ENCODE measurements around the gene PRIM2.
A peak's percentile ranks its signal among the peaks of the same experiment; 100 is the strongest.
"Not testable (repeated sequence)": the region's sequence is repeated elsewhere in the genome, so short reads cannot be mapped to it uniquely, and the experiment has no call there.

PRIM2 gene

GRCh38 chr6:57505251-57505650, 187.8 kb downstream of the PRIM2 start:
- DNase-seq (ENCODE audit: low spot score), result not testable (repeated sequence)

DNA sequence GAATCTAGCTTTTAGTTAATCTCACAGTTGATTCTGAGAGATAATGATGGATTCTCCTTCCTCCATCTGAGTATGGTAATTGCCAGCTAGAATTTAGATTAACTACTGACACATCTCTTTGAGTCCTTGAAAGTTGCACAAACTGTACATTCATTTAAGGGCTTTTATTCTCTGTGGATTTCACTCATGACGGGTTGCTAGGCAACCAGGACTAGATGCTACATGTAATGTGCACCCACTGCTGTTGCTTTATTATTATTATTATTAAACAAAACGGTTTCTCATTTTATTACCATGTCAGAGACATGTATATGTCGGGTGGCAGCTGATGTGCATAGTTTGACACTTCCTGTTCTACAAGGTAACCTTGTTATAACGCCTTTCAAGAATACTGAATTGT, 193.0 kb downstream of the PRIM2 start:
- DNase-seq (ENCODE audit: low spot score), result not testable (repeated sequence)

GRCh38 chr6:57515171-57515570, 197.7 kb downstream of the PRIM2 start:
- not testable (repeated sequence) for DNase-seq (ENCODE audit: low spot score)

DNA sequence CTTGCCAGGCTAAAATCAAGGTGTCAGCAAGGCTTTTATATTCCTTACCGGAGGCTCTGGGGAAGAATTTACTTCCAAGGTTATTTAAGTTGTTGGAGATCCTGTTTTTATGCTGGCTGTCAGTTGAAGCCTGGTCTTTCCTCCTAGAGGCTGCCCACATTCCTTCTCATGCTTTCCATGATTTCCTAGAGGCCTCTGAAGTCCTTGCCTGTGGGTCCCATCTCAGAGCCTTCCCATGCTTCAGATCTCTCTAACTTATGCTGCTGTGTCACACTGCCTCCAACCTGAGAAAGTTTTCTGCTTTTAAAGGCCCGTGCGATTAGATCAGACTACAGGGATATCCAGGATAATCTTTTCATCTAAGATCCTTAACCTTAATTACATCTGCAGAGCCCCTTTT, 198.4 kb downstream of the PRIM2 start:
- not testable (repeated sequence) for DNase-seq (ENCODE audit: low spot score)

- DNase-seq (ENCODE audit: low spot score), result not testable (repeated sequence)
Observed at GRCh38 chr6:57516776-57517175, 199.3 kb downstream of the PRIM2 start.

- not testable (repeated sequence) for DNase-seq (ENCODE audit: low spot score)
Observed at GRCh38 chr6:57519198-57519597, 201.8 kb downstream of the PRIM2 start.

DNA sequence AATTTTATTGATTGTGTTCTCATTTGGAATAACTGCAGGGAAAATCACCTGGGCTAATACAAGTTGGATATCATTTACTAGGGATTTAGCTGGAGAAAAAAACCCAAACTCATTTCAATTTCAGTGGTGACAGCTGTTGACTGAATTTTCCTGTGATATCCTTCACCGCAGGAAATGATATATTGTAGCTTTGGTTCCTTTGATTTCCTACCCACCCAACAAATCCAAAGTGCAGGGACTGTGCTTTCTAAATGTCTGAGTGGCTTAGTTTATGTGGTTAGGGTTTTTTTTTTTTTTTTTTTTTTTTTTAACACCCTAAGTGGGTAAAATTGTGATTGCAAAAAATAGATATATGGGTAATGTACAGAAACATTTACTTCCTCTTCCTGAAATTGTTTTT, 203.7 kb downstream of the PRIM2 start:
- DNase-seq (ENCODE audit: low spot score), result not testable (repeated sequence)

DNA sequence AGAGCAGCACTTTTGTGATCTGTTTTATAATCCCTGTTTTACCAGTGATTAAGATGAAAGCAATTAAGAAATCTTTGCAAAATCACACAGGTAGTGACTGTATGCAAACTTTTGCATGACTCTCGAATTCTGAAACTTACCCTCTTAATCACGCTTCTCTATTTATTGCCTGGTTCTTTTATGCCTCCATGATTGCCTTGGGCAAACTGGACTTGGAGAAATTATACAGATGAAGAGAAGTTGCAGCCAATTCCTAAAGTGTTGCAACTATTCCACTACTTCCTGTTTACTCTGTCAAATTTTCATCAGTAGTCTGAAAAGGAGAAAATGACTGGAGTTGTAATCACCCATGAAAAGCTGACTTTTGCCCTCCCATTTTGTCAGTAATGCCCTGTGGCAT, 205.8 kb downstream of the PRIM2 start:
- not testable (repeated sequence) for DNase-seq (ENCODE audit: low spot score)

DNA sequence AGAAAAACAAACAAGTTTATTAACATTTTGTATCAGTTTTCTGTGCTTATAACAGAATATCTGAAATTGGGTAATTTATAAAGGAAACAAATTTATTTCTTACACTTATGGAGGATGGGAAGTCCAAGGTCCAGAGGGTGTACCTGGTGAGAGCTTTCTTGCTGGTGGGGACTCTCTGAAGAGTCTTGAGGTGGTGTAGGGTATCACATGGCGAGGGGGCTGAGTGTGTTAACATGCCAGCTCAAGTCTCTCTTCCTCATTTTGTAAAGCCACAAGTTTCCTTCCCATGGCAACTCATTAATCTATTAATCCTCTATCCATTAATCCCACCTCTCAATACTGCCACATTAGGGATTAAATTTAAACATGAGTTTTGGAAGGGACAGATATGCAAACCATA, 212.3 kb downstream of the PRIM2 start:
- DNase-seq (ENCODE audit: low spot score), result not testable (repeated sequence)

- DNase-seq (ENCODE audit: low spot score), result not testable (repeated sequence)
Observed at GRCh38 chr6:57532660-57533059, 215.2 kb downstream of the PRIM2 start.

DNA sequence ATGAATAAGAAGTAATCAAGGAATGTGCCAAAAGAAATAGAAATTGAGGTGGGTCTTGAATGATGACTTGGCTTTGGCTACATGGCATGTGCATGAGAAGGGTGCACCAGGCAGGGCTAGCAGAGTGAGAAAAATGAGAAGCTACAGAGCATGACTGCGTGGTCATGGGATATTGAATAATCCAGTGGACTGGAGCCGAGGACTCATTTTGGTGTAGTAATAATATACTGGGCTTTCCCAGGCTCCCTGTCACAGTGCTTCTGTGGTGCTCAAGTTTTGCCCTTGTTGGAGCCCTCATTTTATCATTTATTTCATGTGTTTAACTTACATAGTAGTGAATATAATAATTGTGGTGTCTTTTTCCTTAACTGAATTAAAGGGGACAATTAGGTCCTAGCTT, 217.7 kb downstream of the PRIM2 start:
- DNase-seq (ENCODE audit: low spot score), result not testable (repeated sequence)

DNA sequence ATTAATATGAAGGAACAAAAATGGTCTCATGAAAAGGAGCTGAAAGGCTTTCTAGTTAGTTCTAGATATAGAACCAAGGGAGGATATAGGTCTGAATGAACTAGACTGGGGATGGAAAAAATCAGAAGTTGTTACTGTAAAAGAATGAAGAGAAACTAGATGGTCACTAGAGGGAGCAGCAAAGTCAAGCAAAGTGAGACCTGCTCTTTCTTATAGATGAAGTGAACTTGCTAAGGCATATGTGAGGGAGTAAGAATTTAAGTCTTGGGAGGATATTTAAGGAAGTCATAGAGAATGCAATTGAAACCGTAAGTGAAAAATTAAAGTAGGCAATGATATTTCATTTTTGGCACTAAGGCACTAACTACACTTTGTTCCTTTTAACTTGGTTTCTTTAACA, 218.6 kb downstream of the PRIM2 start:
- DNase-seq (ENCODE audit: low spot score), result peak; percentile 1

DNA sequence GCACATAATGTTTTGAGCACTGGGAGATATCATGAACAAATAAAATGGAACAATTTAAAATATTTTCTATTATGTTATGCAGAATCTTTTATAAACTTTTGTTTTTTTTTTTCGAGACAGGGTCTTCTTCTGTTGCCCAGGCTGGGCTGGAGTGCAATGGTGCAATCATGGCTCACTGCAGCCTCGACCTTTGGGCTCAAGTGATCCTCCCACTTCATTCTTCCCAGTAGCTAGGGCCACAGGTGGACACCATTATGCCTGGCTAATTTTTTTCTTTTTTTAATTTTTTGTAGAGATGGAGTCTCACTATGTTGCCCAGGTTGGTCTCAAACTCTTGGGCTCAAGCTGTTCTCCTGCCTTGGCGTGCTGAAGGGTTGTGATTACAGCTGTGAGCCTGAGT, 220.5 kb downstream of the PRIM2 start:
- not testable (repeated sequence) for DNase-seq (ENCODE audit: low spot score)

GRCh38 chr6:57551961-57552360, 234.5 kb downstream of the PRIM2 start:
- not testable (repeated sequence) for DNase-seq (ENCODE audit: low spot score)

DNA sequence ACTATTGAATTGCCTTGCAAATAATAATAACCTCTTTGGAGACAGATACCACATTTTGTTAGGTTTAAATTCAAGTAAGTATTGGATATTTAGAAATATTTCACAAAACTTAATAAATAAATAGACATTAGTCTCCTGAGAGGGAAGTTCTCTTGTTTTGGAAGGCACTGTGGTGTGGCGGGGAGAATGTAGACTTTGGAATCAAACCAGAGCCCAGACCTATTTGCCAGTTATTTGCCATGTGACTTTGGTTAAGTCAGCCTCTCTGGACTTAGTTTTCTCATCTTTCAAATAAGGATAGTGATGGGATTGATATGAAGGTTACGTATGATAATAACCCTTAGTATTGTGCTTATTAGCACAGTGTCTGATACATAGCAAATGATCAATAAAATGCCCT, 240.4 kb downstream of the PRIM2 start:
- not testable (repeated sequence) for DNase-seq (ENCODE audit: low spot score)

DNA sequence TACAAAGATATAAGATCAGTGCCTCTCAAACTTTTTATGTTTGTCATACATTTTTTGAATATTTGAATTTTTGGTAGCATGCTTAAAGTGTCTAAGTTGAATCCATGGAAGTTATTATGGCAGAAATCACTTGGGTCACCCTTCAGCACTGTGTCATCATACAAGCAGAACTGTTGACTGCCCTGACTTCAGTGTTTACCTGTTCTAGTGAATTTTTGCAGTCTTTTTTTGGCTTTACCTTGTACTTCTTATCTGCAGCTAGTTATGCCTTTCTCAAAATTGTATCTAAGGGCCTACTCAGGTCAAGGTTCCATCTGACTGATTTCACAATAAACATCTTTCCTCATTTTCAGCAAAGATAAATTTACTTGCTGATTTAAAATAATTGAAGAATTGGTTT, 241.7 kb downstream of the PRIM2 start:
- not testable (repeated sequence) for DNase-seq (ENCODE audit: low spot score)

- not testable (repeated sequence) for DNase-seq (ENCODE audit: low spot score)
Observed at GRCh38 chr6:57562233-57562632, 244.8 kb downstream of the PRIM2 start.

GRCh38 chr6:57572119-57572518, 254.7 kb downstream of the PRIM2 start:
- DNase-seq (ENCODE audit: low spot score), result not testable (repeated sequence)

- not testable (repeated sequence) for DNase-seq (ENCODE audit: low spot score)
Observed at GRCh38 chr6:57572844-57573243, 255.4 kb downstream of the PRIM2 start.

DNA sequence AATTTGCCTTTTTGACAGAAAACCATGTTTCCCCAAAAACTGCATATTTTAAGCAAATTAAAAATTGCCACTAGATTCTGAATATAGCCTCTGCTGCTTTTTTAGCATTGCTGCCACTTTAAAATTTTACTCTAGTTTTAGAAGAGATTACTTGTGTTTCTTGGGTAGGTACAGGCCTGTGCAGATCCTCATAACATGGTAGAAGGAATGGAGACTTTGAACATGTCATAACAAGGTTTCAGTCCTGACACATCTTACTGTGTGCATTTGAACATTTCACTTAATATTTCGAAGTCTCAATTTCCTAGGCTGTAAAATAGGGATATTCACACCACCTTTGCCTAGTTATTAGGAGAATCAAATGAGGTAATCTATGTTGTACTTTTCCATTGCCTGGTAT, 259.6 kb downstream of the PRIM2 start:
- DNase-seq (ENCODE audit: low spot score), result not testable (repeated sequence)

GRCh38 chr6:57579489-57579888, 262.1 kb downstream of the PRIM2 start:
- not testable (repeated sequence) for DNase-seq (ENCODE audit: low spot score)

- not testable (repeated sequence) for DNase-seq (ENCODE audit: low spot score)
Observed at GRCh38 chr6:57581586-57581985, 264.2 kb downstream of the PRIM2 start.

- DNase-seq (ENCODE audit: low spot score), result not testable (repeated sequence)
Observed at GRCh38 chr6:57601105-57601504, 283.7 kb downstream of the PRIM2 start.

- not testable (repeated sequence) for DNase-seq (ENCODE audit: low spot score)
Observed at GRCh38 chr6:57605303-57605702, 287.9 kb downstream of the PRIM2 start.

DNA sequence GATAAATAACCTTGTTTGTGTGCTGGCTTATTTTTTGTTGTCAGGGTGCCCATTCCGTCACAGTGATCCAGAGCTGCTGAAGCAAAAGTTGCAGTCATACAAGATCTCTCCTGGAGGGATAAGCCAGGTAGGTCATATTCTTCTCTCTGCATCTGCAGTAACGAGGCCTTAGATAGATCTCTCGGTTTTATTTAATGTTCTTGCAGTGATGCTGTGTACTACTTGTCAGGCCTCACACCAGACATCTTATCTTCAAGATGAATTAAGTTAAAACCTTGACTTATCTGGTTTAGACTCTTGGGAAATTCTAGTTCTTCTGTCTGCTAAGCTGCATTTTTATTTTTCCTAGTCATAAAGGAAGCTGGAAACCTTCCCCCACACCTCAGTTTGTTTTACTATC, 288.9 kb downstream of the PRIM2 start:
- DNase-seq (ENCODE audit: low spot score), result not testable (repeated sequence)
